Activated CD8-positive, alpha-beta memory T cell treated with anti-CD3 and anti-CD28 coated beads, Interleukin-2, amount 50 U/mL, for 1 hour (primary cell): ENCODE results near the gene PAK4.
"Not testable (repeated sequence)": the region's sequence is repeated elsewhere in the genome, so short reads cannot be mapped to it uniquely, and the experiment has no call there.

Source experiments
- DNase-seq: peaks from one replicate; pipeline ENCODE4 v3.0.0-alpha.2; 2020; ENCODE audit errors: extremely low read depth

PAK4 gene

GRCh38 chr19:39130337-39131254 lies 5.0 kb downstream of the PAK4 start:
- no peak for DNase-seq

DNA sequence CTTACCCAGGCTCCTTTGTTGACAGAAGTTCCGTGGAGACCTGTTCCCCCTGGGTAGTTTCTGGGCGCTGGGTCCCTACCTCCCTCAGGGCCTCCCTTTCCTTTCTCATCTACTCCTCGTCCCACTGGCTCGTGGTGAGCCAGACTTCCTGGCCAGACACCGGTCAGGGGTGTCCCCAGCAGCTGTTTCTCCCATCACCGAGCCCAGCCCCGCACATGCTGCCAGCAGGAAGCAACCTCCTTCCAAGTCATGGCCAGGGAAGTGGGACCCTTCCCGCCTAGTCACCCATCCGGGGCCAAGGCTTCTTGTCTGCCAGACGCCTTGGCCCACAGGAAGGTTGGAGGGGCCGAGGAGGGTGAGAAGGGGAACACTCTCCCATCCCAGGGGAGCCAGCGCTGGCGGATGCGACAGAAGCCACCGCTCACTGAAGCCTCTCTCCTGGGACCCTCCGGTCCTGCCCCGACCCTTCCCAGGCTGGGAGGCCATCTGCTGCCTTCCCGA lies 5.7 kb downstream of the PAK4 start:
- no peak for DNase-seq

DNA sequence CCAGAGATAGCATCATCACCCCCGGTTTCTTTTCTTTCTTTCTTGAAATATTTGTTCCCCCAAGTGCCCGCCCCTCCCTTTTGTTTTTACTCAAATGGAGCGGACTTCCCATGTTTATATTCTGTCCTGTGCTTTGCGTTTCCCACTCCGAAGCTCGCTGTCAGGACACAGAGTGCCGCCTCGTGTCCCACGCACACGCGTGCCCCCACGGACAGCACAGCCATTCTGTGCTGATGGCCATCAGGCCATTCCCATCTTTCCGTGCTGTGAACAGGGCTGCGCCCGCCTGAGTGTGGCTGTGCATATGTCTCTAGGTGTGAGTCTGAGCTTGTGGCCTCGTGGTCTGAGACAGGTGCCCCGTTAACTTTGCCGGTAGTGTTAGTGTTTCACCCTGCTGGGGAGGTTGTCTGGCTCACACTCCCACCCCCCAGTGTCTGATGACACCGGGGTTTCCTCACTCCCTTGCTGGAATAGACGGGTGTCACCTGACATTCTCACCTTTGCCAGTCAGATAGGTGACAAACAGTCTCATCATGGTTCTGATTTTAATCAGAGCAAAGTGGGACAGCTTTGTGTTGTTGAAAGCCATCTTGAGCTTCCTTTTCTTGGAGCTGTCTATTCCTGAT lies 6.9 kb downstream of the PAK4 start:
- DNase-seq: no peak

DNA sequence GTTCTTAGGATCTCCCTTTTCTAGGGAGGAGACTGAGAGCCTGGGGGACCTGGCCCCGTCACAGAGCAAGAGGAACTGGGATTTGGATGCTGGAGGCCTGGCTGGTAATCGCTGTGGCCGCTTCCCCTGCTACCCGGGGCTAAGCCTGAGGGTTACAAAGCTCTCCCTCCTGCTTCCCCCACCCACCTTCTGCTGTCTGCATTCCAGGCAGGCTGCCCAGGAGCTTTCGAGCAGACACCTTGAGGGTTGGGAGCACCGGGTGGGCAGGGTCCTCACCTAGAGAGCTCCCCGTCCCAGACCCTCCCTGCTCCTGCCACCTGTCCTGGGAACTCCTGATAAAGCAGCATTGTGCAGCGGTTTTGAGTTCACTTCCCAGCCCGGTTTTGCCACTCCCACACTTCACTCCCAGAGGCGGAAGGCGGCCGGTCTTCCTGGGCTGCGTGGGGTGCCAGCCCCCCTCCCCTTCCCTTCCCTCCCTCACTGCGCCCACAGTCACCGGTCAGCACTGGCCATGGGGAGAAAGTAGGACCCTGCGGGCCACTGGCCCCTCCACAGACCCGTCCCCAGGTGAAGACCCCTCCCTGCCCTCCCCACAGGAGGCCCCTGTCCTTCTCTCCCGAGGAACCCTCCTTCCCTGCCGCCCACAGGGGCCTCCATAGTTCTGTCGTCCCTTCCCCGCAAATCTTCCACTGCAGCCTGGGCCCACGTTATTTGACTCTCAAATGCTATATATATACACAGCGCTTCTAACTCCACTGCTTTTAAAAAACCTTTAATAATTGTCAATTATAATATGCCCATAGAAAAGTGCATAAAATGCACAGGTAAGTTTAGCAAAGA lies 8.1 kb downstream of the PAK4 start:
- no peak for DNase-seq

DNA sequence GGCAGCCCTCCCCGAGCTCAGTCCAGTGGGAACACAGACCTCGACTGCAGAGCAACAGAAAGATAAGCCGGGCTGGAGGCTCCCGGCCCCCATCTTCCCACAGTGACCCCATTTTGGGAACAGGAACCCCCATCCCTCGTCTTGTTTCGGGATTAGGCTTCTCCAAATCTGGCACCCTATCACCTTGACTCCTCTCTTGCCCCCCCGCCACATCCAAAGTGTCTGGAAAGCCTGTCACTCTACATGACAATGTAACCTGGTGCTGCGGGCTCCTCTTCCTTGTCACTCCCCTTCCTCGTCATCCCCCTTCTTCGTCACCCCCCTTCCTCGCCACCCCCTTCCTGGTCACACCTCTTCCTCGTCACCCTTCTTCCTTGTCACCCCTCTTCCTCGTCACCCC lies 10.1 kb downstream of the PAK4 start:
- DNase-seq: no peak

DNA sequence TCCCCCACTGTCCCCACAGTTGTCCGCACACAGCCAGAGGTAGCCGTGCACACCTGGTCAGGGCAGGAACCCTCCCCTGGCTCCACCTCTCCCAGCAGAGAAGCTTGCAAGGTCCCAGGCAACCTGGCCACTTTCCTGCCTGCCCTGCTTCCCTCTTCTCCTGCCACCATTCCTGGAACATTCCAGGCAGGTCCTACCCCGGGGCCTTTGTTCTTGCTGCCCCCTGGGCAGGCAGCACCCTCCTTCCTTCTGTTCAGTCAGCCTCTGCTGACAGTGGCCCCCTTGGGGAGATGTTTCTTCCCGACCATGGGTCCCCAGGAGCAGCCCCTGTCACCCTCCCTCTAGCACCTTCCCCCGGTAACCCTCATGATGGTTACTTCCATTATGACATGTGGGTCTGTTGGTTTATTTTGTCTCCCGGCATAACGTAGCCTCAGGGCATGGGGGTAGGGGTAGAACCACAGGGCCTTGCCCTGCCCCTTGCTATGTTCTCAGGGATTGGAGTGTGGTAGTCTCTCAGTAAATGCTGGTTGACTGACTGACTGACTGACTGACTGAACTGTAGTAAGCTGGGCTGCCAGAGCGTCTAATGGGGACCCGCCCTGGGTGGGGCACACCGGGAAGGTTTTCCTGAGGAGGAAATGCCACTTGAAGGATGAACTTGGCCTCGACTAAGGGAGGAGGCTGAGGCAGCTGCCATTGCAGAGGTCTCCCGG lies 10.8 kb downstream of the PAK4 start:
- no peak for DNase-seq

- no peak for DNase-seq
These were observed 11.5 kb downstream of the PAK4 start for GRCh38 chr19:39137131-39137530.

DNA sequence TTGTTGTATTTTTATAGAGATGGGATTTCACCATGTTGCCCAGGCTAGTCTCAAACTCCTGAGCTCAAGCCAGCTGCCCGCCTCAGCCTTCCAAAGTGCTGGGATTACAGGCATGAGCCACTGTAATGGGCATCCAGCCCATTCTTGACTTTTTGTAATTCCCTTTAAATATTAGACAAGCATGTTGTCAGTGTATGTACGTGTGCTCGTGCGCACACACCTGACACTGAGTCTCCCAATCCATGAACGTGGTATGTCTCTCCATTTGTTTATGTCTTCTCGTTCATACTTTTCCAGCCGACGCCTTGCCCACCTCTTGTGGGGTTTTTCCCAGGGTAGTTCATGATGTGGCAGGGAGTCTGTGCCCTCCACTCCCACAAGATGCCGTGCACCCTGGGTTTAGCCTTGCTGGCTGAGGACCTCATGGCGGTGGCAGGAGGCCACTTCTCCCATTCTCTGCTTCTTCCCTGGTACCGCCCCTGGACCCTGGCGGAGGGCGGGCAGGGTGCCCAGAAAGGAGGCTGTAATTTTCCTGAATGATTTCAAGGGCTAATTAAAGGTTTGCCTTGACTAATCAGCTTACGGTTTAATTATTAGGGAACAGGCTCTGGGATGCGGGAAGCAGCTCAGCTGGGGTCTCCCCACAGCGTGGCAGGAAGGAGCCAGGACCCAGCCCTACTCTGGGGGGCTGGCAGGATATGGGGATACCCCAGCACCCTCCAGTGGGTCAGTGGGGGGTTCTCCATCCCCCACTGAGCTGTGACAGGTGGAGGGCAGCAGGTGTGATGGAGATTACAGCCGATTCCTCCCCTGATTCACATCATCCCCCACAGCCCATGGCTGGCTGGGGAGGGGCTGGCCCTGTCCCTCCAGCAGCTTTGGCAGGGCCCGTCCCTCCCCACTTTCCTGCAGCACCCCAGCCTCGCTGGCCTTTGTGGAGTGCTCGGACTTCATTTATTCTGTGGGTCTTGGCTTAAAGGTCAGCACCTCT lies 12.9 kb downstream of the PAK4 start:
- no peak for DNase-seq

- no peak for DNase-seq
These were observed 13.8 kb downstream of the PAK4 start for GRCh38 chr19:39139305-39139874.

DNA sequence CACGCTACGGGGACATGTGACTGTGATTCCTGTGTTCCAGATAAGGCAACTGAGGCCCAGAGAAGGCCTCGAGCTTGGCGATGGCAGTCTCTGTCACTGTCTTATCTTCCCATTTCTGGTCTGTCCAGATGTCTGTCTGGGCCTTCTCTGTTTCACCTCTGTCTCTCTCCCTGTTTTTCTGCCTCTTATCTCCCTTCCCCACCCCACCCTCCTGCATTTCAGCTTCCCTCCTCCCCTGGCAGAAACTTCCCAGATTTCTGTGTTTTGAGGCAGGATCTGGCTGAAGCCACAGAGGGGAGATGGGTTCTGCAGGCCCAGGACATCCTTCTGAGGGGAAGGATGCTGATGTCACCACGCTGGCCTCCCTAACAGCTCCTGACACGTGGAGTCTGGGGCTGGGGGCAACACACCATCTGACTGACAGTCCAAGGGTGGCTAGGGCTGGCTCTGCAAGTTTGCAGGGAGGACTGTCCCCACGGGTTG lies 14.4 kb downstream of the PAK4 start:
- no peak for DNase-seq

DNA sequence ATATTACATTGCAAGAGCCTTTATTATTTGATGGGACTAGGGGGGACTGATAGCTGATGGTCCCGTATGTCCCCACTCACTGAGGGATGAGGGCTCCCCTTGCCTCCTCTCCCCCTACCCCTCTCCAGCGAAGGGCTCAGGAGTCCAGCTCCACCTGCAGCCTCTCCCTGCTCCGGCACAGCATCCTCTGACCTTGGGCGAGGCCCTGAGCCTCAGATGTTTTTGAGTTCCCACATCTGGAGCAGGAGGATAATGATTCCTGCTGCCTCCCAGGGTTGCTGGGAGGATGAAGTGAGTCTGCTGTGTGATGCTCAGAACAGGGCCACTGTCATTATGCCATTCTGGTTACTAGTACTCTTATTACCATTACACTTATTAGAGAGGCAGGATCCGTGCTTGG lies 15.0 kb downstream of the PAK4 start:
- no peak for DNase-seq

- DNase-seq: no peak
These were observed 16.3 kb downstream of the PAK4 start for GRCh38 chr19:39141929-39142328.

GRCh38 chr19:39142630-39143029 lies 17.0 kb downstream of the PAK4 start:
- no peak for DNase-seq

DNA sequence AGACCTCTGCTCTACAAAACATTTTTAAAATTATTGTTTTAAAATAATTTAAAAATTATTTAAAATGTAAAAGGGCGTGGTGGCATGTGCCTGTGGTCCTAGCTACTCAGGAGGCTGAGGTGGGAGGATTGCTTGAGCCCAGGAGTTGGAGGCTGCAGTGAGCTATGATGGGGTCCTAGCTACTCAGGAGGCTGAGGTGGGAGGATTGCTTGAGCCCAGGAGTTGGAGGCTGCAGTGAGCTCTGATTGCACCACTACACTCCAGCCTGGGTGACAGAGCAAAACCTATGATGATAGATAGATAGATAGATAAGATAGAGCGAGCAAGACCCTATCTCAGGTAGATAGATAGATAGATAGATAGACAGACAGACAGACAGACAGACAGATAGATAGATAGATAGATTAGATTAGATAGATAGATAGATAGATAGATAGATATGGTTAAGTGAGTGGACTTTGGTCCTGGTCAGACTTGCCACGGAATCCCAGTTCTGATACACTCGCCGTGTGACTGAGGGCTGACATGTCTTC lies 18.2 kb downstream of the PAK4 start:
- not testable (repeated sequence) for DNase-seq

GRCh38 chr19:39144290-39145071 lies 18.9 kb downstream of the PAK4 start:
- no peak for DNase-seq

DNA sequence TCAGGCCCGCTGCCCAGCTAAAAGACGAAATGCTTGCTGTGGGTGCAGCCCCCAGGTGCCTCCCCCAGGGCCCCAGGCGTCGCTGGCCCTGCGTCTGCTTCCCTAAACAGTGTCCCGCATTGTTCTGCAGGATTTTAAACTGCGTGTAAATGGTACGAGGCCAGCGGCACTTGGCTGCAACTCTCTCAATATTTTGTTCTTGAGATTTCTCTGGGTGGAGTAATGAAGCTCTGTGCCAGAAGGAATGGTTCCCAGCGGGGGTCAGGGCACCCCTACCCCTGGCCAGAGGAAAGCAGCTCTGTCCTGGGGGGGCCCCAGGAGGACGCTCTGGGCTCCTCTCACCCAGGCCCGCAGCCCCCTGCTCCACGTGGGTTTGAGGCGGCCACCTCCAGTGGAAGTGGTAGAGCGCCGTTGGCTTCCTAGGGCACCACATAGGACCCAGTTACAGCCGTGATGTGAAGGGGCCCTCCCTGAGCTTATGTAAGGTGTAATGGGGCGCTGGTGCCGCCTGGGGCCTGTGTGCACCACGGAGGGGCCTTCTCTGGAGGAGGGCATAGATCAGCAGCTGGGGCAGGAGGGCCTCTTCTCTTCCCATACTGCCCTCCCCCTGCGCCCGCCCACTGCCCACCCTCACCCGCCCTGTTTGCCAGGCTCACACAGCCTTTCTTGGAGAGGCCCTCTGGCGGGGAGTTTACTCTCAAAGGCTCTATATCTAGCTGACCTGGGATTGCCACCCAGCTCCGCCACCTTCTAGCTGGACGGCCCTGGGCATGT lies 19.8 kb downstream of the PAK4 start:
- DNase-seq: no peak

DNA sequence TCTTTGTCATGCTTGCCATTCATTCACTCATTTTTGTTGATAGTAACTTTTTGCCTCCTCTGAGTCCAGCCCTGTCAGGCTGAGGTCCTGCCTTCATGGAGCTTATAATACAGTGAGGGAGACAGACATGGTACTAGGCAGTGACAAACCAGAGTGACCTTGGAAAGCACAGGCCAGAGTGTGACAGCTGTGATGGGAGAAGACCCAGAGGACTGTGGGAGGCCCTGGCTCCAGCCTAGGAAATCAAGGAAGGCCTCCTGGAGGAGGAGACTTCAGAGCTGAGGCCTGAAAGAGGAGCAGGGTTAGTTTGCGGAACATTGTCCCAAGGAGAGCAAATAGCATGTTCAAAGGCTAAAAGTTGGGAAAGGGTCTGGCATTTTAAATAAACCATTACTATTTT lies 20.5 kb downstream of the PAK4 start:
- no peak for DNase-seq
